Effector CD8-positive, alpha-beta T cell (primary cell): ENCODE measurements around the gene MPPED2.

ENCODE experiments used
- DNase-seq: peaks from one replicate; lab custom pipeline; 2025; lab: John Stamatoyannopoulos, UW

The MPPED2 gene

DNA sequence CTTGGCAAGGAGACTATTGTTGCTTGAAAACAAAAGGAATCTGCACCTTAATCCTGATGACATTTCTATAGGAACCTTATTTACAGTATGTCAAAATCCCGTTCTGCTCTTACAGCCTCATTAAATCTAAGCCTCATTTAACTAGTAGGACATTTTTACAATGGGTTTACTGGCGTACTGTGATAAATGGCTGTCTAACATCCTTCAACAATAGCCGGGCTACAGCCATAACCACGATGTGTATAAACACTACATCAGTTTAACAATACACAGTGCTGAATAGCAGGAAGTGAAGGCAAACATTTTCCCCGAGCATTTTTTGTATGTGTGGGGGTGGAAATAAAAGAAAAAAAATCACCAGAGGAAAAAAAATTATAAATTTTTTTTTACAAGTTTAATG lies 132.0 kb downstream of the MPPED2 start:
- DNase-seq = no peak

DNA sequence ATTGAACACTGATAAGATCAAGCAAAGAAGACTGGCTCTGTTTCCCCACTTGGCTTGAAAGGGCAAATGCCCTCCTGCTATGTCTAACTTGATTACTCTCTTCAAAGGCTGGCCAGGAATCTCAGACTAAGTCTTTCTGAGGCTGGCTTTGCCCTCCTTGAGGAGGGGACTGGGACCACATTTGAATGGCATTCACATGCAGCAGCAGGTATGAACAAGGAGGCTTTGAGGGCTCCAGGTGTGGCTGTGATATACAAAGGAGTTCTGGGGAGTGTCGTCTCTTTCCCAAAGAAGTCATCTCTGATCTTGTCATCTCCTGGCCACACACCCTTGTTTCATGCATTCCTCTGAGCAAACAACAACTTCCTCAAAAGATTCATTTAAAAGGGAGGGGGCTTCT lies 132.4 kb downstream of the MPPED2 start:
- no peak for DNase-seq

DNA sequence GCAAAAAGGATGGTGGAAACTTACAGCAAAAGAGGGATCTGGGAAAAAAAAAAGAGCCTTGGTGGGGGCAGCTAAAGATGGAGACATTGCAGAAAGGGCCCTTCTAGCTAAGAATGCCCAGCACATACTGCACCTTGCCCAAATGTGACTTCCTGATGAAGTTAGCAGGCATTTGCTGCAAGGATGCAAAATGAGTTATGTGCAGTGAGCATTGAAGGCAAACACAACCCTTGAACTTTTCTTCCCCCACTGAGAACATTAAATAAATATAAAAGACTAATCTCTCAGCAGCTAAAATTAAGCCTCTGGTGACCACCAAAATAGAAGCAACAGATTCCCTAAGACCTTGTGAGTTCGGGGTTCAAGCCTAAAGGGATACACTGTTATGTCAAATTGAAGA lies 133.3 kb downstream of the MPPED2 start:
- no peak for DNase-seq

DNA sequence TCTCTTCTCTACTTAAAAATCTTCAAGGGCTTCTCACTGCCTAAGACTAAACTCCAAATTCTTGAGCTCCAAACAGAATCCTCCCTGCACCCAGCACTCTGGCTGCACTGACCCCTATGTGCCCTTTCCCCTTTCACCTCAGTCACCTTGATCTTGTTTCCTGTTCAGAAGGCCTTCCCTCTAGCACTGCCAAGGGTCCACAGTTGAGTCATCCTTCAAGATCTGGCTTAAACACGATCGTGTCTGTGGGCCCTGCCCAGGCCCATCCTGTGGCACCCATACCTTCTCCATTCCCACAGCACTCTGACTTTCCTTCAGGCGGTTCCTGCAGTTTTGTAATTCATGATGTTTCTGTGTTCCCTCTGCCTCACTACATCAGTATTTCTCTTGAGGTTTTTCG lies 134.0 kb downstream of the MPPED2 start:
- no peak for DNase-seq

DNA sequence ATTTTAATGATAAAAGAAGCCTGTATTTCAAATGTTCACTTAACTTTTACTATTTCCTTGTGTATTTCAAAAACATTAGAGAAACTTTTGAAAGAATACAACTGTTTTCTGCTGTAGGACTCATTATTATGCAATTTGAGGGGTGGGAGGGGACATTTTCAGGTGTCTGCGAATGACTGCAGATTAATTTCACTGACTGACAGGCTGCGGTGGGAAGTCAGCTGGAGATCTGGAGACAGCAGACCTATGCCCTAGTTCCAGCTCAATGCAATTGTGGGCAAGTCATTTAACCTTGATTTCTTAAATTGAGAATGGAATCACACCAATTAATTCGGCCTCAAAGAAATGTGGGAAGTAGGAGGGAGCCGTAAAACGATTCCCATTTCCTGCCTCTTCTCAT lies 134.5 kb downstream of the MPPED2 start:
- DNase-seq = no peak

DNA sequence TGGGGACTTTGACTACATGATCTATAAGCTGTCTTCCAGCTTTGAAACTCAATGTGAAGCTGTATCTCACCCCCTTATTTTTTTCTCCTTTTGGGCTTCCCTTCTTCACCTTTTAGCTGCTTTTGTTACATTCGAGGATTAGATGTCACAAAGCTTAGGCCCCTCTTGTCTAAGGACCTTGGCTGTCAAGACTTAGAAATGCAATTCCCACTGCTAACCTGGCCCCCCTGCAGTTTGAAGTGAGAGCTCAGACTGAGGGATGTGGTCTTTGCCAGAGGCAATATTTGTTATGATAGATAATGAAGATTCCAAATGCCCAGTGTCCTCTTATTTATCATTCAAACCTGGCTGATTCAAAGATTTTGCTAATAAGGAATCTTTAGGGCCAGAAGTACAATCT lies 135.0 kb downstream of the MPPED2 start:
- DNase-seq = no peak

DNA sequence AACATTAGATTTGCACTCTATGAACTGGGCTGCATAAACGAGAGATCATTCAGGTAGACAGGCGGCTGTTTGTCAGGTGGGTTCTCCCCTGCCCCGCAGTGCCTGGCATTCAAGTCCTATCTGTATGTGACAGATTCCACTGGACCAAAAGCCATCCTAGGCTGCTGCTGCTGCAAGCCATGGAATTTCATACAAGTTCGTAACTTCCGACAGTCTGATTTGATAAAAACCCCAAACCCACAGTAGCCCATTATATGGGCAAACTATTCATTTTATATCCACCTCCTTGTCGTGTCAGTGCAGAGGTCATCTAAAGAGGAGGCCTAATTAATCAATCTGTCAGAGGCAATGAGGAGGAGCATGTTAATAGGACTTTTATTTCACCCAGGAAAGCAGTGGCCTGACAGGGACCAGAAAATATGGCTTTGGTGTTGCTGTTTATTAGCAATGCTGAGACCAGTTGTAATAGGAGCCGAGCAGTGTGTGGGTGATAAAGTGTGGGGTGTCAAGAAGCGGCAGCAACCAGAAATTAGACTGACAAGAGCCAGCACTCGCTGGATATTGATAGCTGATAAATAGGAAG lies 139.0 kb downstream of the MPPED2 start:
- DNase-seq = no peak

DNA sequence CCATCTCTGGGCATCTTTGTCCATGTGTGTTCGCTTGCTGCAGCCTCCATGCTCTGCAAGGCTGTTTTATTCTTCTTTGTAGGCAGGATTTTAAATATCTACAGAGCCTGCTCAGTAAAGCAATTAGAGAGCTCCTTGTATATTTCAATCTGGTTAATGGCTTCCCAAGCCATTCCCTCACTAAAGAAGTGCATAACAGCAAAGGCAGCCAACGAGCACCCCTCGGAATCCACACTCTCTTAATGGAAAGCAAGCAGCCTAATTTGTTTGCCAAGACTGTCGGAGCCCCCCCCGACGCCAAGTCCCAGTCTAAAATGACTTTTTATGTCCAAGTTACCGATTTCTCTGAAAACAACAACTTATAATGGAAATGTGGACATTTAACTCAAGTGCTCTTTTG lies 139.6 kb downstream of the MPPED2 start:
- DNase-seq = no peak

DNA sequence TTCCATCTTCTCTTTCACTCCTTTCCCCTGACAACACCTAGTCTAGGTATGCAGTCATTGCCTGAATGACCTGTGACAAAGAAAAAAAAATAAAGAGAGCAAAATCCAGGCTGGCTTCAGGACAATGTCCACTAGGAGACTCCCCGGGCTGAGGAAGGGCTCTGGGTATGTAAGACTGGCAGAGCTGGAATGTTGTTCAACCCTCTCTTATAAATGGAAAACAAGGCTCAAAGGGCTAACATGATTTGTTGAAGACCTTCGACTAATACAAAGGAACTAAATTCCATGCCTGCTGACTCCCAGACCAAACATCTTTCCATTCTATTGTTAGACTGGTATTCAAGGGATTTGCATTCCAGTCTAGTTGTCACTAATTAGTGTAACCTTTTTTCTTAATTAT lies 141.1 kb downstream of the MPPED2 start:
- DNase-seq = no peak

DNA sequence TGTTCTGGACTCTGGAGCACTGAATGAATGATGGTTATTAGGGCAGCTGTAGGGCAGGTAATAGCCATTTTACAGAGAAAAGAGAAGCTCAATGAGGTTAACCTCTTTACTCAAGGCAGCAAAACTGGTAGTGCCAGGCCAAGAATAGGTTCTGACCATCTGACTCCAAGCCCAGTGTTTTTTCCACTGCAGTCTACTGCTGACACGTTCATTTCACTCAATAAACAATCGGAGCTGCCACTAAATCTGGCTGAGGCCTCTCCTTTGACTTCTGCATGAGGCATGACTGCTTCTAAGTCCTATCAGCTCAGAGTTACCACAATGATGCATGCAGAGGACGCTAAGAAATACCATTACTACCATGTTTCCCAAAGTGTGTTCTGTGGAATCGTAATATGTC lies 145.6 kb downstream of the MPPED2 start:
- no peak for DNase-seq

DNA sequence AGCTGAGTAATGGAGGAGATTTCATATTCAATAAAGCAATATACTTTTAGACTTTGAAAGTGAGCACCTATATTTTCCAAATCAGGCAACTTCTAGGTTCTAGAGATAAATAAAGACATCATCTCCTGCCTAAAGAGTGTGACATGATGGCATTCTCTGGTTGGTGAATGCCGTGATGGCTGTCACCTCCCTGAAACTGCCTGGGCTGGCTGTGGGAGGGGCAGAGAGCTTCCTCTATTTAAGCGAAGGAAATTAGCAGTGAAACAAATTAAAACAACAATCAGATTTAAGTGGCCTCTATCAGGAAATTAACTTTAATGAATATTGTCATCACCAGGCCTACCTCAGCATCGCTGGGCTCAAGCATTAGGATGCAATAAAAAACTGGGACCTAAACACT lies 149.4 kb downstream of the MPPED2 start:
- no peak for DNase-seq

DNA sequence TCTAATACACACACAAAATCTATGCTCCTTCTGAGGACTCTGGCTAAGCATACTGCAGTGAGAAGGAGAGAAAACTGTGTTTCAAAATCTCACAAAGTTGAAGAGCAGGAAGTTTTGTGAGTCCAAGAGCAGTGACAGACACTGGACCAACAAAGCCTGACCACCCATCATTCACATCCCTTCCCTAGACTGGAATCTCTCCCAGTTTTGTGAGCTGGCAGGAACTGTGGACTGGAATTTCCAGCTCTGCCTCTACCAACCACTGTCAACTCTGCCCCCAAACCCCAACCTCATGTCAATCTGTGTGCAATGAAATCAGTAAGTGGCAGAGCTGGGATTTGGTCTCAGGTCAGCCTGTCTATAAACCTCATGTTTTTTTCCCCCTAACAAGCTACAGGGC lies 150.7 kb downstream of the MPPED2 start:
- DNase-seq = no peak

DNA sequence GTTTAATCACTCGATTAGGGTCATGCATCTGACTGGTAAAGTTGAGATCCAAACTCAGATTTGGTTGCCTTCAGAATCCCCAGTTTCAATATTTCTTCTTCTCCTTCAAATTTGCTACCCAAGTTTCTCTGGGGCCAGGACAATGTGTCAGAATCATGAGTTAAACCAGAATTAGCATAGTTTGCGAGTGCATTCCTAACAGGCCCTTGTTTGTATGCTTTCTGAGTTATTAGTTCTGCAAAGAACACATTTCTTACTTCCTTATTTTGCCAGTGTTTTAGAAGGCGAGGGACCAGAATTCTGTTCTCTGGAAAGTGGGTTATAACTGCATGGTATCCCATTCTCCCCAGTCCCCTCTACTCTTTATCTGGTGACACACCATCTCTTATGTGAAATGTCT lies 151.3 kb downstream of the MPPED2 start:
- DNase-seq = no peak

DNA sequence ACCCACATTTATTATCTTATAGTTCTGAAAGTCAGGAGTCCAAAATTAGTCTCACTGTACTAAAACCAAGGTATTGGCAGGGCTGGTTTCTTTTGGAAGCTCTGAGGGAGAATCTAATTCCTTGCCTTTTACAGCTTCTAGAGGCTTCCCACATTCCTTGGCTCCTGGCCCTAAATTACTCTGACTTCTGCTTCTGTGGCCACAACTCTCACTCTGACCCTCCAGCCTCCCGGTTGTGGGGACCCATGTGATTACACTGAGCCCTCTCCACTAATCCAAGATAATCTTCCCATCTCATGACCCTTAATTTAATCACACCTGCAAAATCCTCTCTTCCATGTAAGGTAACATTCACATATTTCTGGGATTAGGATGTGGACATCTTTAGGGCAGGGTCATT lies 152.3 kb downstream of the MPPED2 start:
- no peak for DNase-seq

DNA sequence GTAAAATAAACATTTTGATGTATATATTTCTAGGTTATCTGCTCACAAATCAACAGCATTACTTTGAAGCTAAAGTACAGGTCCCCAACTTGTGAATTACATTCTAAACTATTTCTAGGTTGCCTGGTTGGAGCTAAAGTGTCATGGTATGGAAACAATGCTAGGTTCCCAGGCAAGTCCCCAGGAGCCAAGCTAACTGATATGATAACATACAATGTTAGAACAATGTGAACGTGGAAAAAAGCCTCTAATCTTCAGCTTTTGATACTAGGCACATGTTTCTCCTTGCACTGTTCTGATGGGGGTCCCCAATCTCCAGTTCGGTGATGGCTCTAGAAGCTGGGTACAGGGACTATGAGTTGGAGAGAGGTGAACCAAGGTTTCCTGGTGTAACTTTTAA lies 153.4 kb downstream of the MPPED2 start:
- no peak for DNase-seq

DNA sequence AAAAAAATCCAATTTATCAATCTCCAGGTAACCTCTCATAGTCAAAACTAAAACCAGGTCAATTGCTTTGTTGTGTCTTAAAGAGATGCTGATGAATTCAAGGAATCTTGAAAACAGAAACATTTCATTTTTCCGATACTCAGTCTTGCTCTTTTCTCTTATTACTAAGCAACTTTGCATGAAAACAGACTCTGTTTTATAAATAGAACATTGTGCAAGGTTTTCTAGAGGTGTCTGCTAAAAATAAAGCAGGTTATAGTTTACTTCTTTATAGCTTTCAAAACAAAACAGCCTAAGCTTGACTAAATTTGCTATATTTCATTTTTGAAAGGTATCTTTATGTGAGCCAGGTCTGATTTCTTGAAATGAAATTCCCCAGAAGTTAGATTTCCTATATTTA lies 154.0 kb downstream of the MPPED2 start:
- DNase-seq = no peak

DNA sequence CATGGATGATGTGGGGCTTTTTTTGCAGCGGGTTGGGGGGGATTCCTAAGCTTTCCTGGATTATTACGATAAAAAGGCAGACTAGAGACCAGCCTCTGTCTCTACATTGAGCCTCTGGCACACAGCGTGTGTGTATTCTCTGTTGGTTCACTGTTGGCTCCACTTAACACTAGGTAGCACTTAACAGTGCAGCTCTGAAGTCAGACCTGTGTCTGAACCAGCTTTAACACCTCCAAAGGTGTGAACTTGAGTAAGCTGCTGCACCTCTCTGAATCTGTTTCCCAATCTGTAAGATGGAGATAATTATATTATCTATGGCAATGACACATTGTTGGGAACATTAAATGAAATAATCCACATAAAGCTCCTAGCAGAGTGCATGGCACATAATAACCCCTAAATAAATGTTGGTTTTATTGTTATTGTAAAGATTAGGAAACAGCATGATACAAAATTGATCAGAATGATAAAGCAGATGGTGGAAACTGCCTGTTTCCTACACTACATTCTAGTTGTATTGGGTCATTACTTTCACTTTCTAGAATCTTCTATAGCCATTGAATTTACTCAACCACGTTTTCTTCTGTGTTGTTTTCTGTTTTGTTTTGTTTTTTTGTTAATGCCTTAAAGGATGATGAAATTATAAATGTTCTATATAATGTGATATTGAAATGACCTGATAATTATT lies 154.9 kb downstream of the MPPED2 start:
- DNase-seq = no peak

DNA sequence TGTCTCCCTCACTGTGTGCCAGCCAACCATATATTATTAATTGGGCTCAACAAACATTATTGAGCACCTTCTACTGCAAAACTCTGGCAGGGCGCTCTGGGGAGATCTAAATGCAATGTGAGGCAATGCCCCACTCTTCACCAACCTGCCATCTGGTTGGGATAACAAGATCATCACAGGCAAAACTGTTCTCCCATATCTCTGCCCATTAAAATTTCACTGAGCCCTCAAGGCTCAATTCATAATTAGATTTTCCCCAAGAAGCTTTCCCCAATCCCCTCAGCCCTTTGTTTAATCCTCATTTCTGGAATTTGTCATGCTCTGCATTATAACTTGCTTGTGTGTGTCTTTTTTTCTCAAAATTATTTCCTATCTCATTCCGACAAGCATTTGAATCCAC lies 156.6 kb downstream of the MPPED2 start:
- no peak for DNase-seq

DNA sequence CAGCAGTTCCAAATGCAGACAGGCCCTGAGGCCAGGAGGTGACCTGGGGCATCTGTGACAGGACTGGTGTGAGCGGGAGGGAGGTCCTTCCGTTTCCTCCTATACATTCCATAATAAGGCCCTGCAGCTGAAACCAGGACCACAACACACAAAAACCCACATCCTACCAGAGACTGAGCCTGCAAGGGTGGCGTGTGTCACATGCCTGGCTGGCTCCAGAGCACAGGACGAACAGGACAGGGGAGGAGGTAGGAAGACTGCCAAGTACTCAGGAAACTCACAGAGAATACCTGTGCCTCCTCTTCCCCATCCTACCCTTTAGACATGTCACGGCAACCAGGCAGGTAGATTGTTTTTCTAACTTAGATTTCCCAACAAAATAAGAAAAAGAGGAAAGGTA lies 159.4 kb downstream of the MPPED2 start:
- no peak for DNase-seq

DNA sequence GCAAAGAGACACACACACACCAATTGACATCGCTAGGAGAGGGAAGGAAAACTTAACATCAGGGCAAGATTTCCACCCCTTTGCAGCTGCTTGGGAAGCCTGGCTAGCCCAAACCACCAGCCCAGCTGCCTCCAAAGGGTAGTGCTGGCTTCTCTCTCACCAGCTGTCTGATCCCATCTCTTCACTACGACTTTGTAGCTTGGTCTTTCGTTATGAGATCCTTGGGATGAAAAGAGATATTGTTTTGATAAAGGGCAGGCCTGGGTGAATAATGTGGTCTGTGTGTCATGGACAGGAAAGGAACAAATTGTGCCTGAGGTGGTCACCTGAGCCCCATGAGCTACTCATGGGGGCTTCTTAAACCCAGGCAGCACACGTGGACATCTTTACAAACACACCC lies 161.3 kb downstream of the MPPED2 start:
- no peak for DNase-seq

DNA sequence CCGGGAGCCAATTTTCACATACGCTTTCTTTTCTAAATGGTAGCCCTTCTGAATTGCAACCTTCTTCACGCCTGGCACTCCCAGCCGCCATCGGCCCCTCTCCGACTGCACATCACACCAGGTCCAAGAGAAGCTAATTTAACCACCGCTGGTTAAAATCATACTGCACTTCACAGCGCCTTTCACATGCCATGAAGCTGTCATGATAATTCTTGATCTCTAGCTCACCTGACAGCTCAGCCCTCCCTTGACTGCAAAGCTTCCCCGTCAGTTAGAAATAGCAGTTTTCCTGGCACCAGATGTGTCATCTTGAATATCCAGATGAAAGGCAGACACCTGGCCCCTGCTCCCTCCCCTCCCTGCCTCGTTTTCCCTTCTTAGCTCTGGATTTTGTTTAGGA lies 161.8 kb downstream of the MPPED2 start:
- no peak for DNase-seq

DNA sequence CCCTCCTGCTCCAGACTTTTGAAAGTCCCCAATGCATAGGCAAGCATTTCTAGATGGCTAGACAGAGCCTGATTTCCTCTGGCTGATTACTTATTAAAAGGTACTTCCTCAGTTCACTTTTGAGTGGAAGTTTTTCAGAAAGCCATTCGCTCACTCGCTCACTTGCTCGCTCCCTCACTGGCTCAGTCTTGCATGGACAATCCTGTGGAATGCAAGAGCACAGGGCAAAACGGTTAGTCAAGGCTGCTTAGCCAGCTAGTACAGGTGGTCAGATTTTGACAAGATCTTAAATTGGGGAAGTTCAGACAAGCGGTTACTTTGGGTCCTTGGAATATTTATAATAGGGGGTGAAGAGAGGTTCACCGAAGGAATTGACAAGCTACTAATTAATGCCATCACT lies 162.3 kb downstream of the MPPED2 start:
- no peak for DNase-seq

DNA sequence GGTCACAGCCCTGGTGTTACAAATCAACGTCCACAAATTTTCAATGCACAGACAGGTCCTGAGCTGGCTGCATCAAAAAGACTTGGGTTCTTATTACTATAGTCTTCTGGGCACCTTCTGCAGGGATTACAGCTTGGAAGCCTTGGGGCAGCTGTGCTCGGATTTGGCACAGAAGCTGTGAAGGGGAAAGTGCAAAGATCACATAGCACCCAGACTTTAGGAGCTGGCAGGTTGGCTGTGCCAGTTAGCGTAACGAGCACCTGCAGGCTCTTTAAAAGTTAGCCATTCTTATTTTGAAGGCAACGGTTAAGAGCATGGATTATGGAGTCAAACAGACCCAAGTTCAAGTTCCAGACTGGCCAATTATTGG lies 162.9 kb downstream of the MPPED2 start:
- DNase-seq = no peak
